Stimulated activated CD8-positive, alpha-beta memory T cell treated with anti-CD3 and anti-CD28 coated beads, Interleukin-15, amount 100 ng/mL, for 24 hours (primary cell): ENCODE data around the gene RAG1.

Experiments used
- DNase-seq: peaks from one replicate; pipeline ENCODE4 v3.0.0-alpha.2; 2020; ENCODE audit warnings: low read depth

The RAG1 gene

DNA sequence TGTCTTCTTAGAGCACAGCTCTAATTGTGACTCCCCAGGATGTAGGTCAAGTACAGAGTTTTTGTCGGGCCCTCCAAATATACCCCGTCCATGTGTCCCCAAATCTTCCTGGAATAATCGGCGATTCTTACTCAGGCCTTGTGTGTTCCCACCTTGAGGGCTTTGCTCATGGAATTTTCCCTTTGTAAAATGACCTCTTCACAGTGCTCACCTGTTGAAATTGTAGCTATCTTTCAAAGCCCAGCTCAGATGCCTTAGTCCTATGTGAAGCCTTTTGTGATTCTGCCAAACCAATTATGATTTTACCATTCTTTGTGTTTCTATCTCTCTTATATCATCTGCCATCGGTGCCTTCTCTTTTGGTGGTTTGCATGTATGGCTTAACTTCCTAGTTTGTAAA is 60.3 kb downstream of the RAG1 start:
- no peak for DNase-seq

DNA sequence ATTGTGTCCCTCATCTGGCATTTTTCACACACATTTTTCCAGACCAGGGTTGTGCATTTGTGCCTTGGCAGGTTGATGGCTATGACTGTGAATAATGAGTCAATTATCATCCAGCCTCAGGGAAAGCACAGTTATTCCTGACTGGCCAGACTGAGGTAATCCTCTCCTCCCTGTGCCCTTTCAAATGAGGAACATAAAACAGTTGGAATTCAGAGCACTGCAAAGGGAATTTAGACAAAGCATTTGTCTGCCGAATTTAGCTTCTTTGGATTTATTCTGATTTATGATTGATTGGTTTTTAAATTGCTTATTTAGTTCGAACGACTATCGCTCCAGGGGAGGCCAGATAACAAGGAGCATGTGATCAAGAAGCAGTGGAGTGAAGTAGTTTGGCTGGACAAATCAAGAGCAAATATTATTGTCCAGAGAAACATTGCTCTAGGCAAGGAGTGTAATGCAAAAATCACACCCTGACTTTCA is 61.0 kb downstream of the RAG1 start:
- DNase-seq = no peak
